ENCODE results near the gene PEAR1. TPM values are rescaled to one million over a fixed set of nuclear protein-coding genes. Genes with fewer than 3 reads are reported as not detected.

Gene PEAR1
- total RNA-seq, 1 donor from 2014 or later = 0.09 TPM

- intact Hi-C loops (cut with micrococcal nuclease) = no loop called here
These were observed 38.6 kb downstream of the PEAR1 start for GRCh38 chr1:156931974-156932710.

DNA sequence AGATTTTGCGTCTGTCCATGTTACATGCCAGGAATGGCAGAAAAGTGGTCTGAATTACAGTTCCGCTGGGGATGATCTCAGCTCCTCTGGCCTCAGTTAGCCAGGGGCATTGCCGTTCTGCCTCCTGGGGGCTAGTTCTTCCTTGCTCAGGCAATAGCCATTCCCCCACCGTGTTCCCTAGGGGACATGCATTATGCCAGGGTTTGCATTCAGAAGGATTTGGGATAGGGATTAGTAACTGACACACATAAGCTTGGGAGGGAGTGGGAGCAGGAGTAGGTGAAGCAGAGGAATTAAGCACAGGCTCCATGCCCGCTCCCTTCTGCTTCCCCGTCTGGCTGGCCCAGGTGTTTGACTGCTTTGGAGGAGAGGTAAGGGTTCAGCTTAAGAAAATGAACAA, 39.6 kb downstream of the PEAR1 start:
- intact Hi-C loops (cut with micrococcal nuclease) = no loop called here

GRCh38 chr1:156935505-156936128, 42.1 kb downstream of the PEAR1 start:
- intact Hi-C loops (cut with micrococcal nuclease) = no loop called here

DNA sequence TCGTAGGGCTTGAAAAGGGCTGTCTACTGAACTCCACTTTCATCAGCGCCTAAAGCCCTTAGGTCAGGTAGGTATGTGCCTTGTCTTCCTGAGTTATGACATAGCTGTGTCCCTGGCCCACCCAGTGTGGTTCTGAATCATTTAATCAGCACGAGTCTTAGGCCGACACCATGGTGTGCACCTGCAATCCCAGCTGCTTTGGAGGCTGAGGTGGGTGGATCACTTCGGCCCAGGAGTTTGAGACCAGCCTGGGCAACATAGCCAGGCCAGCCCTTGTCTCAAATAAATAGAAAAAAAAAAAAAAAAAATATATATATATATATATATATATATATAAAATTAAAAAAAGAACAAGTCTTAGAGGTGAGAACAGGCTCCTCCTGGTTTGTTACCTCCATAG, 42.7 kb downstream of the PEAR1 start:
- intact Hi-C loops (cut with micrococcal nuclease) = no loop called here

DNA sequence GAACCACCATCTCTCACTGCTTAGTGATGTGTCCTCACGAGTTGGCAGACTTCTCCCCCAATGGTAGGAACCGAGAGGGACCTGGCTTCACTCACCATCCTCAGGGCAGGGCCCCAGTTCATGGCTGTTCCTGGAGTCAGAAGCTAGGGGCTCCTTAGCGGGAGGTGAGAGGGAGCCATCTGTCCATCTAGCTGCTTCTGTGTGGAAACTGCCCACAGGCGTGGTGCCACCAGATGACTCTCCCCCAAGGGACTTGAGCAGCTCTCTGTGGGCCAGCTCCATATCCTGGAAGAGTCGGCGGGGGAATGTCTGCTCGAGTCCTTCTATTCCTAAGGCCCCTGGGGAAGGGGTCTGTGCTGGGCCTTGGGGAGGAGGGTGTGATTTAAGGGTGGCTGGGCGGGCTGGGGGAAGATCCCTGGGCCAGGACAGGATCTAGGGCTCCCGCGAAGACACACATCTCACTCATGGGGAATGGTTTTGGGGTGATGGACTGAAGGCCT, 43.3 kb downstream of the PEAR1 start:
- intact Hi-C loops (cut with micrococcal nuclease) = no loop called here

- intact Hi-C loops (cut with micrococcal nuclease) = no loop called here
These were observed 44.4 kb downstream of the PEAR1 start for GRCh38 chr1:156937883-156938282.

DNA sequence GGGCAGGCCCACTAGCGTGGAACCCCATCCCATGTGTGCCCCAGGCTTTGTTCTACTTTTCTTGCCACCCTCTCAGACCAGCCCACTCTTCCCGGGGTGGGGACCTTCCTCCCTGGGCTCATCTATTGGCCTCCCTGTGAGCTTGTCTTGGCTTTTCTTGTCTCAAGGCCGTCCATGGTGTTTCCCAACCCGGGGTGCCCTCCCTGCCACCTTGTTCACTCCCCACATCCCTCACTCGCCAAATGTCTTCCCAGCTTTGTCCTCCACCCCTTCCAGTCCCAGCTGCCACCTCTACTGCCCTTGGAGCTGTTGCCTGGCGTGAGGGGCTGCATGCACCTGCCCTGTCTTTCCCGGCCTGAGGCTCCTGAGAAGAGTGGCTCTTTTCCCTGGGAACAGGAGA, 45.3 kb downstream of the PEAR1 start:
- intact Hi-C loops (cut with micrococcal nuclease) = no loop called here

- intact Hi-C loops (cut with micrococcal nuclease) = no loop called here
These were observed 46.3 kb downstream of the PEAR1 start for GRCh38 chr1:156939786-156940334.

DNA sequence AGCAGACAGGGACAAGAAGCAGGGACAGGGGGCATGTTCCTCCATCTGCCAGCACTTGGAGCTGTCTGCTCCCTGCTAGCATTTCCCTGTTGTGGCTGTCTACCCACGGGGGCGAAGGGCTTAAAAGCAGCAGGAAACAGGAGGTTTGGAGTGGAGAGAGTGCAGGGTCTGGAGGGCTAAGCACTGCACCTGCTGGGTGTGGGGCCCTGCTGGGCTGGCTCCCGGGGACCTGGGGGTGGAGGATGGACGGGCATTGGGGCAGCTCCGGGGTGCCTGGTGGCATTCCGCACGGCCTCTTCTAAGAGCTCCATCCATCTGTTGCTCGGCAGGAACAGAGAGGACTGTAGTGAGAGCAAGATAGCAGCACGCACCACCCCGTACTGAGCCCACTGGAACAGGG, 48.2 kb downstream of the PEAR1 start:
- intact Hi-C loops (cut with micrococcal nuclease) = no loop called here

- intact Hi-C loops (cut with micrococcal nuclease) = no loop called here
These were observed 48.7 kb downstream of the PEAR1 start for GRCh38 chr1:156942176-156942575.

GRCh38 chr1:156942576-156942975, 49.1 kb downstream of the PEAR1 start:
- intact Hi-C loops (cut with micrococcal nuclease) = no loop called here

- intact Hi-C loops (cut with micrococcal nuclease) = no loop called here
These were observed 50.2 kb downstream of the PEAR1 start for GRCh38 chr1:156943756-156944155.

GRCh38 chr1:156944268-156944667, 50.8 kb downstream of the PEAR1 start:
- intact Hi-C loops (cut with micrococcal nuclease) = no loop called here

DNA sequence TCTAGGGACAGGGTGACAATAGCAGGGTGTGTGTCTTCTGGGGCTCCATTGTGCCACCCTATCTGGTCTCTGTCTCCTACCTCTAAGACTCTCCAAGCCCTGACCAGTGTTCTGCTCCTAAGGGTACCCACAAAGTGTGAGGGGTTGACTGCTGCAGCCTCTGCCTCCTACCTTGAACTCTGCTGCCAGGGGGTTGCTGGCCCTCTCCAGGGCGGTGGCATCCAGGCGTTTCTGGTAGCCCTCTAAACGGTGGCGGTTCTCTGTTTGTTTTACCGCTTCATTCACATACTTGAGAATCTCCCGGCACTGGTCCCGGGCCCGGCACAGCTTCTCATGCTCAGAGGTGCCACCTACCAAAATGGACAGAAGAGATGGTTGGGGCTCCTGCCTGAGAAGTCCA, 51.3 kb downstream of the PEAR1 start:
- intact Hi-C loops (cut with micrococcal nuclease) = no loop called here

GRCh38 chr1:156945881-156946661, 52.6 kb downstream of the PEAR1 start:
- intact Hi-C loops (cut with micrococcal nuclease) = no loop called here

DNA sequence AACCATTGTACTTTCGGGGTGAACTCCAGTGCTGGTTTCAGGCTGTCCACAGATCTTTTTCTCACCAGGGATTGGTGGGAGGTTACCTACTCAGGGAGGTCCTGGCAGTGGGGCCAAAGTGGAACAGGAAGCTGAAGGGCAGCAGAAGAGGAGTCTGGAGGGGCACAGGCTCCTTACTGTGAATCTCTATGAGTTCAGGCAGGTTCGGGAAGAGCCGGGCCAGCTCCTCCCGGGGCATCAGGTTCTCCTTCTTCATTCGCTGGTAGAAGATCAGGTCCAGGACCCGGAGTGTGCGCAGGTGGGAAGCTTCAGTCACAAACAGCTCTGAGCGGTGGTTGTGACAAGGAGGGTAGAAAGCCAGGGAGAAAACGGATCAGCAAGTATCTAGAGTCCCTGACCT, 53.6 kb downstream of the PEAR1 start:
- intact Hi-C loops (cut with micrococcal nuclease) = no loop called here

DNA sequence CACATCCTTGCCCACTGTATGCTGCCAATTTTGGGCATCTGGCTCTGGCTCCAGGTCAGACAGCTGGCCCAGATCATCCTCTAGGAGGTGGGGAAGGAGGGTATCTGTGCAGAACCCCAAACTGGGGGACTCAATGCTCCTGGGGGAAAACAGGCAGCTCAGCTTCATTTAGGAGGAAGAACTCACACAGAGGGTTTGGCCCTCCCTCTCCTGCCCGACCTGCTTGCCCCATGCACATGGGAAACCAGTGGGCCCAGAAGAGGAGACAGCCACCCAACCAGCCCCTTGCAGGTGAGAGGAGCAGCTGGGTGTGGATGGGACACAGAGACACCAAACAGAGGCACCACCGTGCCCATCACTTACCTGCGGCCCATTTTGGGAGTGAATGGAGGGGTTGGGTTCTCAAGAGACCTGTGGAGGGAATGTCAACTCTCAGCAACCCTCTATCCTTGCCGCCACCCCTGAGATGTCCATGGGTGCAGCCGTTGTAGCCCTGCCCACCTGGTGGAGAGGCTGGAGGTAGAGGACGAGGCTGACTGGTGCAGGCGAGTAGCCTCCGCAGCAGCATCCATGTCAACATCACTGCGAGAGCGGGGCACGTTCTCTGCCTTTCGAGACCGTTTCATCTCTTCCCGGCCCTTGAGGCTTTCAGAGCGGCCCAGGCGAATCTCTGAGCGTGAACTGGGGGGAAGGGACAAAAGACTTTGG, 54.5 kb downstream of the PEAR1 start:
- intact Hi-C loops (cut with micrococcal nuclease) = no loop called here

DNA sequence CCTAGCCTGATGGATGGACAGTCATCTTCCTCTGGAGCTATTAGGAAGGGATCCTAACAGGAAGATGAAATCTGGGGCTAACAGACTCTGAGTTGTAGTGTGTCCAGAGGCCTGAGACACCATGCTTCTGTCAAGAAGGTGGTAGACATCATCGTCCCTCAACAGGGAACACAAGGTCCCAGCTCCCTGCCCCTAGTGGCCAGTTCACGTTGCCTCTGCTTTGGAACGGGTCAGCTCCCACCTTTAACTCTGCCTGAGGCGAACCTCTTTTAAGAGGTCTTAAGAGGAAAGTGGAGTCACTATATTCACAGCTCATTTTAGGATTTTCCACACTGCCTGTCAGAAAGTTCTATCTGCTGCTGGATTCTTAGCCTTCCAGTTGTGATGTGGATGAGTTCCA, 55.2 kb downstream of the PEAR1 start:
- intact Hi-C loops (cut with micrococcal nuclease) = no loop called here

DNA sequence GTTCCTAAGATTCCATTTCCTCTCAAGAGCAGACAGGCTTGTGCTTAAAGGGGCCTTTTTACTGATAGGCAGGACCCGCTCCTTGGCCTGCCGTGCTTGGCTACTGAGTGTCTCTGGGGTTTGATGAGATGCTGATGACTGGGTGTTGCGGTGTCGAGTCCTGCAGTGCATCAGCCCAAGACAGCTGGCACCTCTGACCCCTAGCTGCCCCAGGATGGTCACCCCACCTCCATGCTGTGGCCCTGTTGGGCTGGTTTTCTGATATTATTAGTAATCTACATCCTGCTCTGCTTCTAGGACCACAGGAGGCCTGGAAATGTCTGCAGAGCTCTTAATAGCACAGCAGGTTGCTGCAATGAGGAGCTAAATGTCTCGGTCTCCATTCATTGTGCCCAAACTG, 55.6 kb downstream of the PEAR1 start:
- intact Hi-C loops (cut with micrococcal nuclease) = no loop called here

DNA sequence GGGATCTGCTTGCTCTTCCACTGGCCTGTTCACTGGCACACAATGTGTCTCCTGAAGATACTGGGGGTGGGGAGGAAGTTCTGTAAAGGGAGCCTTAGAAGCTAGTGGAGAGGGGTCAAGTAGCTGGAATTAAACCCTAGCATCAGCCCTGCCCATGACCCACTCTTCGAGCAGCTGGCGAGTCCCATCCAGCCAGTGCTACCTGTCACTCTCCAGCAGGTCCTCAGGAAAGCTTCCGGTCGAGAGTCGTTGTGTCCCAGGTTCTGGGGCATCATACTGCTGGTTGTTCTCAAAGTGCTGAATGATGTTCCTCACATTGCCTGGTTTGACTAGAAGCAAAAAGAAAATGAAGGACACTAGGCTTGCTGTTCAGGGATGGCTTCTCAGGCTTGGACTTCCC, 57.9 kb downstream of the PEAR1 start:
- intact Hi-C loops (cut with micrococcal nuclease) = no loop called here

- intact Hi-C loops (cut with micrococcal nuclease) = no loop called here
These were observed 60.1 kb downstream of the PEAR1 start for GRCh38 chr1:156953571-156953970.
